Thyroid gland (tissue), 4 donors: ENCODE data around the gene IPMK. TPM values are rescaled to one million over a fixed set of nuclear protein-coding genes. Genes with fewer than 3 reads are reported as not detected.
"Not testable (repeated sequence)": the region's sequence is repeated elsewhere in the genome, so short reads cannot be mapped to it uniquely, and the experiment has no call there.

Source experiments
- DNase-seq, 2 donors: peaks; one replicate each; pipeline ENCODE4 v3.0.0-alpha.2; 2019
- H3K27ac ChIP-seq, 3 donors: fragments of 200-600 bp; sonication (generic); 1 replicate in 2 of 3; 2 replicates in 1 of 3; pipeline ENCODE4 v1.5.1; 2016 to 2019; ENCODE audit warnings: mild to moderate bottlenecking in 1 of 3, moderate library complexity in 1 of 3
- H3K27me3 ChIP-seq: fragments of 200-600 bp; sonication (generic); one replicate; pipeline ENCODE4 v1.5.1; 2019
- H3K36me3 ChIP-seq, 2 donors: fragments of 200-600 bp; sonication (generic); one replicate each; pipeline ENCODE4 v1.5.1; 2016 to 2019
- H3K4me1 ChIP-seq, 2 donors: fragments of 200-600 bp; sonication (generic); one replicate each; pipeline ENCODE4 v1.5.1; 2017 to 2019
- H3K4me3 ChIP-seq, 3 donors: fragments of 200-600 bp; sonication (generic); replicated peaks in 1 of 3; 1 replicate in 2 of 3; 2 replicates in 1 of 3; pipeline ENCODE4 v1.5.1; 2016; ENCODE audit warnings: mild to moderate bottlenecking in 1 of 3
- H3K9me3 ChIP-seq: fragments of 200-600 bp; sonication (generic); one replicate; pipeline ENCODE4 v1.5.1; 2017
- CTCF ChIP-seq, 6 experiments: fragments of 200-600 bp in 3 of 6; fragments of 450-650 bp in 3 of 6; sonication (generic) in 3 of 6; IDR thresholded peaks; one replicate each; pipeline ENCODE4 v1.5.1; 2016 to 2019; ENCODE audit warnings: antibody characterized with exemption in 6 of 6, mild to moderate bottlenecking in 2 of 6, inconsistent platforms in 1 of 6, moderate library complexity in 1 of 6
- POLR2A ChIP-seq, 2 donors: fragments of 450-650 bp; IDR thresholded peaks; one replicate each; pipeline ENCODE4 v1.6.1; 2017; ENCODE audit warnings: antibody characterized with exemption in 2 of 2, mild to moderate bottlenecking in 2 of 2, moderate library complexity in 1 of 2
- WGBS, 2 donors: methylation state at CpG; one replicate each; pipeline ENCODE4 v1.1.5; 2017; 5-methylcytosine and 5-hydroxymethylcytosine counted together
- intact Hi-C: fragments of 100-400 bp; cut with DNase I; formaldehyde crosslinking; loops from one replicate; pipeline ENCODE4 v1.15.1; 2023
- total RNA-seq, 4 donors: library from RNA; depleted of rRNA; stranded (reverse); fragments of >200 nt; gene quantifications; one replicate each; pipeline ENCODE4 v1.2.3, GENCODE V29; 2016

IPMK gene
- total RNA-seq, 4 donors from 2014 or later, result 6.3 to 11.7 (median 8.5) TPM

- no peaks in the 10 kb centered on the region for H3K4me1 ChIP-seq
- WGBS, 2 donors, result 78 to 86% methylated on average over 4 of the region's 4 CpGs
- no peaks in the 10 kb centered on the region for H3K27me3 ChIP-seq
- TF ChIP-seq POLR2A (IDR thresholded peaks at IDR 0.05) (no peak), CTCF (IDR thresholded peaks at IDR 0.05) (no peak)
- no peaks in the 10 kb centered on the region for H3K36me3 ChIP-seq
- no peaks in the 10 kb centered on the region for H3K9me3 ChIP-seq
- intact Hi-C loops, result no loop called here
- H3K27ac ChIP-seq, result no peak overlapping the region
- DNase-seq, result no peak
- no peak overlapping the region for H3K4me3 ChIP-seq
These were observed 108.9 kb downstream of the IPMK start for GRCh38 chr10:58158806-58159205.

GRCh38 chr10:58157076-58157766 lies 110.5 kb downstream of the IPMK start:
- Histone ChIP-seq H3K4me3 (no peak overlapping the region), H3K27ac (no peak overlapping the region), H3K9me3 (no peaks in the 10 kb centered on the region), H3K36me3 (no peaks in the 10 kb centered on the region), H3K27me3 (no peaks in the 10 kb centered on the region), H3K4me1 (no peaks in the 10 kb centered on the region)
- DNase-seq, result no peak
- TF ChIP-seq POLR2A (IDR thresholded peaks at IDR 0.05) (no peak), CTCF (IDR thresholded peaks at IDR 0.05) (no peak)
- 79 to 83% methylated on average over 7 of the region's 7 CpGs for WGBS, 2 donors
- intact Hi-C loops, result no loop called here

GRCh38 chr10:58155941-58156340 lies 111.8 kb downstream of the IPMK start:
- H3K4me3 ChIP-seq, H3K9me3 ChIP-seq, H3K36me3 ChIP-seq, H3K27ac ChIP-seq, intact Hi-C loops, H3K27me3 ChIP-seq, DNase-seq, H3K4me1 ChIP-seq: not testable (repeated sequence)
- WGBS, 2 donors, result 90 to 92% methylated on average over 2 of the region's 2 CpGs

GRCh38 chr10:58153751-58154150 lies 113.9 kb downstream of the IPMK start:
- Histone ChIP-seq H3K27me3 (no peaks in the 10 kb centered on the region), H3K9me3 (no peaks in the 10 kb centered on the region), H3K4me3 (no peak overlapping the region), H3K4me1 (no peaks in the 10 kb centered on the region), H3K36me3 (no peaks in the 10 kb centered on the region), H3K27ac (no peak overlapping the region)
- DNase-seq, result no peak
- 80 to 81% methylated on average over 1 of the region's 1 CpG for WGBS, 2 donors
- TF ChIP-seq CTCF (IDR thresholded peaks at IDR 0.05), result no peak
- TF ChIP-seq POLR2A (IDR thresholded peaks at IDR 0.05), result no peak
- intact Hi-C loops, result no loop called here

GRCh38 chr10:58152673-58153263 lies 114.9 kb downstream of the IPMK start:
- no peaks in the 10 kb centered on the region for H3K9me3 ChIP-seq
- no peak overlapping the region for H3K4me3 ChIP-seq
- no peaks in the 10 kb centered on the region for H3K4me1 ChIP-seq
- peak; percentile 59 to 68 for DNase-seq
- 32 to 42% methylated on average over 8 of the region's 8 CpGs for WGBS, 2 donors
- no peaks in the 10 kb centered on the region for H3K27me3 ChIP-seq
- H3K36me3 ChIP-seq, result no peaks in the 10 kb centered on the region
- no peak overlapping the region for H3K27ac ChIP-seq
- TF ChIP-seq POLR2A (IDR thresholded peaks at IDR 0.05) (no peak), CTCF (IDR thresholded peaks at IDR 0.05) (peak in 5 of 6 experiments; percentile 15 to 56 (median 49))
- intact Hi-C loops, result no loop called here
